RWPE1 (cell line): ENCODE measurements around the gene FAM174B.

ENCODE experiments used
- CTCF ChIA-PET: fragments of 350-600 bp; sonication (Branson Sonifier 250); formaldehyde crosslinking; extraction: SDS; loops from one replicate; lab custom pipeline; 2021; lab: Yijun Ruan, JAX
- POLR2A ChIA-PET: fragments of 400-600 bp; formaldehyde crosslinking; extraction: SDS; loops from one replicate; lab custom pipeline; 2020; ENCODE audit warnings: antibody characterized with exemption; ENCODE audit not compliant: low non-redundant PET; lab: Yijun Ruan, JAX
- DNase-seq: peaks from one replicate; pipeline ENCODE4 v3.0.0; 2012; ENCODE audit warnings: low spot score
- H3K27ac ChIP-seq: fragments of 450-650 bp; 2 replicates; pipeline ENCODE4 v1.5.1; 2017
- CTCF ChIP-seq: fragments of 450-650 bp; conservative IDR thresholded peaks from 2 replicates; pipeline ENCODE4 v1.5.1; 2017; ENCODE audit warnings: low read depth, mild to moderate bottlenecking

Gene FAM174B

GRCh38 chr15:92619145-92620101, 36.2 kb downstream of the FAM174B start:
- no peak for DNase-seq
- ChIA-PET CTCF (no interaction called here), POLR2A (no interaction called here)
- no peak for TF ChIP-seq CTCF
- H3K27ac ChIP-seq = no peak overlapping the region

- ChIA-PET POLR2A (no interaction called here), CTCF (no interaction called here)
- TF ChIP-seq CTCF = no peak
- no peak overlapping the region for H3K27ac ChIP-seq
- DNase-seq = no peak
Measured at GRCh38 chr15:92617549-92618520, 37.7 kb downstream of the FAM174B start.

- H3K27ac ChIP-seq = no peak overlapping the region
- ChIA-PET POLR2A (no interaction called here), CTCF (interaction anchor here (0.6 kb wide), 1 partner anchor 27 kb away, joined by 3 read pairs; no protein-coding TSS in a partner anchor)
- DNase-seq = no peak
- TF ChIP-seq CTCF = no peak
Measured at GRCh38 chr15:92616621-92617548, 38.7 kb downstream of the FAM174B start.

- no peak for TF ChIP-seq CTCF
- H3K27ac ChIP-seq = no peak overlapping the region
- ChIA-PET CTCF (no interaction called here), POLR2A (interaction anchor here (0.6 kb wide), 1 partner anchor 10 kb away, joined by 3 read pairs; no protein-coding TSS in a partner anchor)
- no peak for DNase-seq
Measured at GRCh38 chr15:92614791-92615785, 40.5 kb downstream of the FAM174B start.

GRCh38 chr15:92614301-92614700, 41.3 kb downstream of the FAM174B start:
- no peak for DNase-seq
- H3K27ac ChIP-seq = no peak overlapping the region
- POLR2A ChIA-PET = no interaction called here
- TF ChIP-seq CTCF = no peak
- CTCF ChIA-PET = interaction anchor here (1.0 kb wide), 1 partner anchor 63 kb away, joined by 6 read pairs; no protein-coding TSS in a partner anchor
